ENCODE measurements around the gene NECTIN1.

The NECTIN1 gene

GRCh38 chr11:119691020-119691666 lies 37.9 kb downstream of the NECTIN1 start:
- no peak for DNase-seq

GRCh38 chr11:119689302-119689701 lies 39.7 kb downstream of the NECTIN1 start:
- no peak for DNase-seq

GRCh38 chr11:119688356-119688755 lies 40.6 kb downstream of the NECTIN1 start:
- no peak for DNase-seq

GRCh38 chr11:119687373-119688046 lies 41.5 kb downstream of the NECTIN1 start:
- no peak for DNase-seq

GRCh38 chr11:119686177-119686882 lies 42.7 kb downstream of the NECTIN1 start:
- no peak for DNase-seq

GRCh38 chr11:119685111-119685746 lies 43.8 kb downstream of the NECTIN1 start:
- no peak for DNase-seq

GRCh38 chr11:119684361-119685110 lies 44.5 kb downstream of the NECTIN1 start:
- no peak for DNase-seq

GRCh38 chr11:119683783-119684182 lies 45.2 kb downstream of the NECTIN1 start:
- no peak for DNase-seq

- DNase-seq: no peak
Observed at GRCh38 chr11:119681361-119681910, 47.6 kb downstream of the NECTIN1 start.

GRCh38 chr11:119680541-119681360 lies 48.2 kb downstream of the NECTIN1 start:
- DNase-seq: no peak

- no peak for DNase-seq
Observed at GRCh38 chr11:119679346-119679745, 49.7 kb downstream of the NECTIN1 start.

GRCh38 chr11:119678351-119678750 lies 50.6 kb downstream of the NECTIN1 start:
- DNase-seq: no peak

- no peak for DNase-seq
Observed at GRCh38 chr11:119677840-119678239, 51.2 kb downstream of the NECTIN1 start.

- no peak for DNase-seq
Observed at GRCh38 chr11:119676461-119677020, 52.5 kb downstream of the NECTIN1 start.

GRCh38 chr11:119673759-119674336 lies 55.2 kb downstream of the NECTIN1 start:
- peak; percentile 65 for DNase-seq

- no peak for DNase-seq
Observed at GRCh38 chr11:119673052-119673758, 55.8 kb downstream of the NECTIN1 start.

- DNase-seq: no peak
Observed at GRCh38 chr11:119672597-119672996, 56.4 kb downstream of the NECTIN1 start.

GRCh38 chr11:119671561-119672015 lies 57.4 kb downstream of the NECTIN1 start:
- no peak for DNase-seq

GRCh38 chr11:119671051-119671450 lies 57.9 kb downstream of the NECTIN1 start:
- no peak for DNase-seq

- no peak for DNase-seq
Observed at GRCh38 chr11:119669487-119669886, 59.5 kb downstream of the NECTIN1 start.

Measured in activated effector memory CD4-positive, alpha-beta T cell treated with anti-CD3 and anti-CD28 coated beads, Interleukin-2, amount 50 U/mL, for 16 hours (primary cell).